HCT116 (cell line): ENCODE results near the gene FGF18. TPM values are rescaled to one million over a fixed set of nuclear protein-coding genes. Genes with fewer than 3 reads are reported as not detected.

Experiments used
- ATAC-seq: fragments of 200-7000 bp; cut with Tn5 transposase; 2 replicates; pipeline ENCODE4 v1.9.1; 2020; ENCODE audit warnings: mild to moderate bottlenecking, moderate library complexity
- BruUV-seq: library from RNA; stranded (reverse); fragments of 400-500 nt; replicated peaks from 2 replicates; lab custom pipeline; 2021; lab: Mats Ljungman, UMichigan
- CTCF ChIA-PET: fragments of 300-600 bp; sonication (Branson Sonifier 250); formaldehyde crosslinking; loops from one replicate; lab custom pipeline; 2021; ENCODE audit warnings: antibody characterized with exemption; lab: Charles Lee
- POLR2A ChIA-PET: fragments of 300-600, 350-600 bp; sonication (Branson Sonifier 250); formaldehyde crosslinking; loops from one replicate; lab custom pipeline; 2021; ENCODE audit warnings: antibody characterized with exemption; lab: Charles Lee
- RAD21 ChIA-PET, 2 experiments: fragments of 300-600 bp; sonication (Branson Sonifier 250); formaldehyde crosslinking; loops; one replicate each; lab custom pipeline; 2023; ENCODE audit warnings: low total read pairs in 2 of 2; ENCODE audit not compliant: uncharacterized antibody in 2 of 2, unreplicated experiment in 2 of 2, low non-redundant PET in 1 of 2; lab: Charles Lee
- DNase-seq: peaks from one replicate; pipeline ENCODE4 v3.0.0-alpha.2; 2010; ENCODE audit warnings: low read depth, low spot score
- H2AFZ ChIP-seq: fragments of 200-600 bp; shearing (Covaris generic), sonication (generic); 2 replicates; pipeline ENCODE4 v1.6.1; 2017; ENCODE audit warnings: low read depth, mixed run types, mixed read lengths, antibody characterized with exemption, low read length; ENCODE audit not compliant: poor library complexity, severe bottlenecking
- H3K27ac ChIP-seq: 2 replicates; pipeline ENCODE4 v1.5.1; 2012; ENCODE audit warnings: low read depth, low read length
- H3K27me3 ChIP-seq: fragments of 200-600 bp; sonication (generic); 2 replicates; pipeline ENCODE4 v1.6.1; 2016; ENCODE audit warnings: mixed run types, low read length, mixed read lengths; ENCODE audit not compliant: insufficient read depth
- H3K36me3 ChIP-seq, 2 experiments: fragments of 200-500 bp in 1 of 2; fragments of 200-600 bp in 1 of 2; sonication (Bioruptor generic) in 1 of 2; sonication (generic) in 1 of 2; 2 replicates each; pipeline versions ENCODE4 v1.5.1 to v1.6.1; 2014 to 2016; ENCODE audit warnings: low read length in 2 of 2, inconsistent platforms in 1 of 2, mixed read lengths in 1 of 2, mixed run types in 1 of 2; ENCODE audit not compliant: insufficient read depth in 2 of 2, control insufficient read depth in 1 of 2
- H3K4me1 ChIP-seq, 2 experiments: fragments of 200-600 bp in 1 of 2; sonication (generic) in 1 of 2; 2 replicates each; pipeline versions ENCODE4 v1.5.1 to v1.6.1; 2012 to 2017; ENCODE audit warnings: low read length in 2 of 2, inconsistent platforms in 1 of 2, mild to moderate bottlenecking in 1 of 2, mixed read lengths in 1 of 2, mixed run types in 1 of 2, moderate library complexity in 1 of 2; ENCODE audit not compliant: insufficient read depth in 2 of 2, control insufficient read depth in 1 of 2
- H3K4me2 ChIP-seq: fragments of 200-600 bp; sonication (generic); 2 replicates; pipeline ENCODE4 v1.6.1; 2017; ENCODE audit warnings: mixed run types, low read length, mixed read lengths
- H3K4me3 ChIP-seq, 2 experiments: fragments of 200-600 bp in 1 of 2; sonication (generic) in 1 of 2; replicated peaks in 1 of 2; 2 replicates each; pipeline ENCODE4 v1.5.1; 2011 to 2016; ENCODE audit warnings: low read length in 2 of 2, control low read depth in 1 of 2, low read depth in 1 of 2, mild to moderate bottlenecking in 1 of 2, mixed read lengths in 1 of 2, mixed run types in 1 of 2
- H3K79me2 ChIP-seq: fragments of 200-600 bp; sonication (generic); 2 replicates; pipeline ENCODE4 v1.6.1; 2017; ENCODE audit warnings: mild to moderate bottlenecking, mixed run types, low read length, moderate library complexity, mixed read lengths; ENCODE audit not compliant: insufficient read depth
- H3K9ac ChIP-seq: fragments of 200-600 bp; sonication (generic); 2 replicates; pipeline ENCODE4 v1.6.1; 2016; ENCODE audit warnings: low read length, mixed read lengths
- H3K9me2 ChIP-seq: fragments of 200-600 bp; sonication (generic), shearing (Covaris generic); 2 replicates; pipeline ENCODE4 v1.6.1; 2017; ENCODE audit warnings: mixed run types, mild to moderate bottlenecking, moderate library complexity; ENCODE audit not compliant: insufficient read depth
- H3K9me3 ChIP-seq, 2 experiments: fragments of 200-500 bp in 1 of 2; fragments of 200-600 bp in 1 of 2; sonication (Bioruptor generic) in 1 of 2; sonication (generic) in 1 of 2; 2 replicates each; pipeline ENCODE4 v1.6.1; 2014 to 2017; ENCODE audit warnings: low read length in 2 of 2, mixed read lengths in 2 of 2, inconsistent platforms in 1 of 2, low read depth in 1 of 2, mild to moderate bottlenecking in 1 of 2, mixed run types in 1 of 2, moderate library complexity in 1 of 2; ENCODE audit not compliant: control insufficient read depth in 1 of 2, insufficient read depth in 1 of 2
- H4K20me1 ChIP-seq: fragments of 200-600 bp; sonication (generic), shearing (Covaris generic); 2 replicates; pipeline ENCODE4 v1.6.1; 2017; ENCODE audit warnings: mixed run types, mild to moderate bottlenecking, moderate library complexity; ENCODE audit not compliant: insufficient read depth
- CEBPB ChIP-seq: IDR thresholded peaks from 2 replicates; pipeline ENCODE4 v1.6.1; 2012; ENCODE audit warnings: low read depth
- ELF1 ChIP-seq: IDR thresholded peaks from 2 replicates; pipeline ENCODE4 v1.6.1; 2012; ENCODE audit warnings: low read depth, borderline replicate concordance
- EZH2 ChIP-seq: fragments of 200-600 bp; sonication (generic); IDR thresholded peaks from 2 replicates; pipeline ENCODE4 v1.6.1; 2017; ENCODE audit warnings: antibody characterized with exemption, mixed run types
- FOSL1 ChIP-seq: IDR thresholded peaks from 2 replicates; pipeline ENCODE4 v1.6.1; 2012; ENCODE audit warnings: low read depth
- POLR2A ChIP-seq: IDR thresholded peaks from 2 replicates; pipeline ENCODE4 v1.7.0; 2011; ENCODE audit warnings: borderline replicate concordance; ENCODE audit not compliant: insufficient read depth, insufficient read length; ENCODE audit errors: extremely low read depth
- POLR2AphosphoS5 ChIP-seq: IDR thresholded peaks from 2 replicates; pipeline ENCODE4 v1.6.1; 2011; ENCODE audit warnings: mild to moderate bottlenecking, low read depth, low read length, moderate library complexity
- SRF ChIP-seq: IDR thresholded peaks from 2 replicates; pipeline ENCODE4 v1.6.1; 2012; ENCODE audit warnings: low read depth
- TCF7L2 ChIP-seq: IDR thresholded peaks from 2 replicates; pipeline ENCODE4 v1.7.0; 2011; ENCODE audit warnings: borderline replicate concordance, inconsistent platforms; ENCODE audit not compliant: insufficient read depth, insufficient read length; ENCODE audit errors: extremely low read depth
- intact Hi-C: fragments of 100-400 bp; cut with micrococcal nuclease; formaldehyde crosslinking; loops from 2 replicates; pipeline ENCODE4 v1.10.0; 2022
- total RNA-seq: library from RNA; stranded (reverse); gene quantifications from one replicate; pipeline ENCODE4 v1.2.1, GENCODE V29; 2021; ENCODE audit not compliant: unreplicated experiment
- TF ChIP-seq, protein P1 (sequence below): IDR thresholded peaks from 2 replicates; pipeline ENCODE4 v1.6.1; 2011; ENCODE audit warnings: mild to moderate bottlenecking, low read length, moderate library complexity; ENCODE audit not compliant: insufficient replicate concordance; ENCODE audit errors: extremely low read depth

The FGF18 gene
- total RNA-seq, 1 experiment from 2014 or later: 0.96 TPM

DNA sequence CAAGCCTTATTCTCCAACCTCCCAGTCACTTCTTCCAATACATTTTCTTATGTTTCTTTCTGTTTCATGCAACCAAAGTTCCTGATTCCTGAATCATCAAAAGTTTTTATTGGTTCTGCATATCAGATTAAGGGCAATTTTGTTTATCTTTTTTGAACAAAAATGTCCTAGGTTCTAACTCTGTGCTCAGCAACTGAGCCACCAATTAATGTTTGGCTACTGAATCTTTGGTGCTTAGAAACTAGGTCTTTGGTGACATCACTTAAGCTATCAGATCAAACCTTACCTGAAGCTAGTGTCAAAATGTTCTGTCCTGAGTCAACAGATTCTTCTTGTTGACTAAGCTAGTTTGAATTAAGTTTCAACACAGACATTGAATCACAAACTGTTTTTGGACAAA, 56.1 kb downstream of the FGF18 start:
- TF ChIP-seq CEBPB (no peak), FOSL1 (no peak), TCF7L2 (no peak), ELF1 (no peak), POLR2A (no peak), EZH2 (no peak)
- Histone ChIP-seq H3K4me2 (no peak overlapping the region), H3K4me3 (no peak overlapping the region), H3K36me3 (no peaks in the 10 kb centered on the region), H3K27ac (no peak overlapping the region), H4K20me1 (no peaks in the 10 kb centered on the region), H3K9me3 (no peaks in the 10 kb centered on the region), H3K4me1 (no peaks in the 10 kb centered on the region), H3K9ac (no peak overlapping the region), H3K79me2 (no peaks in the 10 kb centered on the region), H3K9me2 (no peaks in the 10 kb centered on the region), H3K27me3 (no peaks in the 10 kb centered on the region), H2AFZ (no peak overlapping the region)
- ChIA-PET RAD21 (no interaction called here), CTCF (interaction anchor here (0.7 kb wide), 1 partner anchor 9 kb away, joined by 3 read pairs; no protein-coding TSS in a partner anchor), POLR2A (no interaction called here)
- intact Hi-C loops: no loop called here
- no peak for ATAC-seq
- DNase-seq: no peak
- no TSS peak for BruUV-seq

GRCh38 chr5:171476701-171477100, 57.3 kb downstream of the FGF18 start:
- intact Hi-C loops: no loop called here
- no peak overlapping the region for H3K4me3 ChIP-seq
- ATAC-seq: no peak
- POLR2A ChIA-PET: no interaction called here
- H3K36me3 ChIP-seq: no peaks in the 10 kb centered on the region
- H3K9me3 ChIP-seq: no peaks in the 10 kb centered on the region
- H3K79me2 ChIP-seq: no peaks in the 10 kb centered on the region
- CTCF ChIA-PET: no interaction called here
- no peak overlapping the region for H3K4me2 ChIP-seq
- TF ChIP-seq ELF1 (no peak), POLR2AphosphoS5 (no peak), SRF (no peak), EZH2 (no peak)
- TF ChIP-seq, protein P1, sequence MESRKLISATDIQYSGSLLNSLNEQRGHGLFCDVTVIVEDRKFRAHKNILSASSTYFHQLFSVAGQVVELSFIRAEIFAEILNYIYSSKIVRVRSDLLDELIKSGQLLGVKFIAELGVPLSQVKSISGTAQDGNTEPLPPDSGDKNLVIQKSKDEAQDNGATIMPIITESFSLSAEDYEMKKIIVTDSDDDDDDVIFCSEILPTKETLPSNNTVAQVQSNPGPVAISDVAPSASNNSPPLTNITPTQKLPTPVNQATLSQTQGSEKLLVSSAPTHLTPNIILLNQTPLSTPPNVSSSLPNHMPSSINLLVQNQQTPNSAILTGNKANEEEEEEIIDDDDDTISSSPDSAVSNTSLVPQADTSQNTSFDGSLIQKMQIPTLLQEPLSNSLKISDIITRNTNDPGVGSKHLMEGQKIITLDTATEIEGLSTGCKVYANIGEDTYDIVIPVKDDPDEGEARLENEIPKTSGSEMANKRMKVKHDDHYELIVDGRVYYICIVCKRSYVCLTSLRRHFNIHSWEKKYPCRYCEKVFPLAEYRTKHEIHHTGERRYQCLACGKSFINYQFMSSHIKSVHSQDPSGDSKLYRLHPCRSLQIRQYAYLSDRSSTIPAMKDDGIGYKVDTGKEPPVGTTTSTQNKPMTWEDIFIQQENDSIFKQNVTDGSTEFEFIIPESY: no peak
- TF ChIP-seq, all 23 proteins: peak for 0
- RAD21 ChIA-PET: no interaction called here
- H3K9me2 ChIP-seq: no peaks in the 10 kb centered on the region
- H3K27me3 ChIP-seq: no peaks in the 10 kb centered on the region
- H3K4me1 ChIP-seq: no peaks in the 10 kb centered on the region
- H2AFZ ChIP-seq: no peak overlapping the region
- H3K27ac ChIP-seq: no peak overlapping the region
- no peak for DNase-seq
- H4K20me1 ChIP-seq: no peaks in the 10 kb centered on the region
- H3K9ac ChIP-seq: no peak overlapping the region
- BruUV-seq: no TSS peak
